LNCaP clone FGC (cell line): ENCODE data around the gene HMCES.
"Not testable (repeated sequence)": the region's sequence is repeated elsewhere in the genome, so short reads cannot be mapped to it uniquely, and the experiment has no call there.

Experiments used
- DNase-seq: peaks from one replicate; pipeline ENCODE4 v3.0.0-alpha.2; 2011; ENCODE audit warnings: low read depth
- H3K4me3 ChIP-seq: 2 replicates; pipeline ENCODE4 v1.5.1; 2011; ENCODE audit warnings: mild to moderate bottlenecking, low read depth, low read length, control low read depth
- CTCF ChIP-seq: IDR thresholded peaks from 2 replicates; pipeline ENCODE4 v1.5.1; 2012; ENCODE audit warnings: mild to moderate bottlenecking; ENCODE audit not compliant: control insufficient read depth, insufficient read depth; ENCODE audit errors: extremely low read depth

The HMCES gene

GRCh38 chr3:129347458-129347845 lies 68.8 kb downstream of the HMCES start:
- no peak overlapping the region for H3K4me3 ChIP-seq
- DNase-seq = no peak
- TF ChIP-seq CTCF = no peak

- H3K4me3 ChIP-seq = no peak overlapping the region
- no peak for DNase-seq
- no peak for TF ChIP-seq CTCF
These were observed 70.1 kb downstream of the HMCES start for GRCh38 chr3:129348734-129349133.

GRCh38 chr3:129349169-129349568 lies 70.5 kb downstream of the HMCES start:
- DNase-seq, H3K4me3 ChIP-seq: not testable (repeated sequence)

GRCh38 chr3:129349791-129350190 lies 71.1 kb downstream of the HMCES start:
- DNase-seq = no peak
- no peak for TF ChIP-seq CTCF
- no peak overlapping the region for H3K4me3 ChIP-seq

- DNase-seq = no peak
- no peak overlapping the region for H3K4me3 ChIP-seq
- no peak for TF ChIP-seq CTCF
These were observed 73.4 kb downstream of the HMCES start for GRCh38 chr3:129352045-129352444.

- TF ChIP-seq CTCF = no peak
- DNase-seq = no peak
- no peak overlapping the region for H3K4me3 ChIP-seq
These were observed 74.2 kb downstream of the HMCES start for GRCh38 chr3:129352650-129353588.

- no peak for TF ChIP-seq CTCF
- no peak overlapping the region for H3K4me3 ChIP-seq
- DNase-seq = no peak
These were observed 74.9 kb downstream of the HMCES start for GRCh38 chr3:129353589-129353941.
